Measurements from ENCODE around the gene LARP6. TPM values are rescaled to one million over a fixed set of nuclear protein-coding genes. Genes with fewer than 3 reads are reported as not detected.

The LARP6 gene
- total RNA-seq, 4 donors from 2014 or later, result 21.2 to 36.3 (median 32.7) TPM

GRCh38 chr15:70882361-70882760 is 28.4 kb upstream of the LARP6 start:
- H3K36me3 ChIP-seq, result no peaks in the 10 kb centered on the region
- no peak overlapping the region for H3K27ac ChIP-seq (replicated peaks in 1 of 4)
- no peaks in the 10 kb centered on the region for H3K27me3 ChIP-seq
- H3K4me3 ChIP-seq, result no peak overlapping the region
- no peaks in the 10 kb centered on the region for H3K9me3 ChIP-seq
- DNase-seq (ENCODE audit: extremely low spot score), result no peak
- 76% methylated on average over 2 of the region's 2 CpGs for WGBS
- no peak for TF ChIP-seq EP300 (IDR thresholded peaks at IDR 0.05)
- no peak for TF ChIP-seq POLR2A (IDR thresholded peaks at IDR 0.05; ENCODE audit: low read depth)
- TF ChIP-seq POLR2AphosphoS5 (IDR thresholded peaks at IDR 0.05), result no peak
- no peak for TF ChIP-seq CTCF (IDR thresholded peaks at IDR 0.05)
- intact Hi-C loops (cut with DNase I), result no loop called here
- no peaks in the 10 kb centered on the region for H3K4me1 ChIP-seq

GRCh38 chr15:70880781-70881180 is 26.8 kb upstream of the LARP6 start:
- no peaks in the 10 kb centered on the region for H3K9me3 ChIP-seq
- intact Hi-C loops (cut with DNase I), result no loop called here
- 82% methylated on average over 2 of the region's 2 CpGs for WGBS
- no peak overlapping the region for H3K27ac ChIP-seq (replicated peaks in 1 of 4)
- H3K36me3 ChIP-seq, result no peaks in the 10 kb centered on the region
- H3K4me3 ChIP-seq, result no peak overlapping the region
- no peak for TF ChIP-seq CTCF (IDR thresholded peaks at IDR 0.05)
- no peak for TF ChIP-seq POLR2A (IDR thresholded peaks at IDR 0.05; ENCODE audit: low read depth)
- TF ChIP-seq EP300 (IDR thresholded peaks at IDR 0.05), result no peak
- no peak for TF ChIP-seq POLR2AphosphoS5 (IDR thresholded peaks at IDR 0.05)
- DNase-seq (ENCODE audit: extremely low spot score), result no peak
- no peaks in the 10 kb centered on the region for H3K27me3 ChIP-seq
- H3K4me1 ChIP-seq, result no peaks in the 10 kb centered on the region

GRCh38 chr15:70879401-70879800 is 25.4 kb upstream of the LARP6 start:
- no peaks in the 10 kb centered on the region for H3K9me3 ChIP-seq
- H3K4me3 ChIP-seq, result no peak overlapping the region
- TF ChIP-seq EP300 (IDR thresholded peaks at IDR 0.05), result no peak
- TF ChIP-seq POLR2AphosphoS5 (IDR thresholded peaks at IDR 0.05), result no peak
- TF ChIP-seq POLR2A (IDR thresholded peaks at IDR 0.05; ENCODE audit: low read depth), result no peak
- no peak for TF ChIP-seq CTCF (IDR thresholded peaks at IDR 0.05)
- DNase-seq (ENCODE audit: extremely low spot score), result no peak
- H3K36me3 ChIP-seq, result no peaks in the 10 kb centered on the region
- H3K27me3 ChIP-seq, result no peaks in the 10 kb centered on the region
- intact Hi-C loops (cut with DNase I), result no loop called here
- H3K27ac ChIP-seq (replicated peaks in 1 of 4), result no peak overlapping the region
- 78% methylated on average over 2 of the region's 2 CpGs for WGBS
- peaks cover 0 to 2% (median 0%) of the 10 kb centered on the region in 4 donors for H3K4me1 ChIP-seq

- intact Hi-C loops (cut with DNase I), result no loop called here
- DNase-seq (ENCODE audit: extremely low spot score), result no peak
- H3K27me3 ChIP-seq, result no peaks in the 10 kb centered on the region
Measured at GRCh38 chr15:70876683-70877082, 22.7 kb upstream of the LARP6 start.

More at GRCh38 chr15:70876683-70877082, 22.7 kb upstream of the LARP6 start:
- peaks cover 0 to 2% (median 0%) of the 10 kb centered on the region in 4 donors for H3K4me1 ChIP-seq
- H3K9me3 ChIP-seq, result no peaks in the 10 kb centered on the region
- no peaks in the 10 kb centered on the region for H3K36me3 ChIP-seq
- no peak for TF ChIP-seq POLR2AphosphoS5 (IDR thresholded peaks at IDR 0.05)
- TF ChIP-seq CTCF (IDR thresholded peaks at IDR 0.05), result no peak
- no peak for TF ChIP-seq EP300 (IDR thresholded peaks at IDR 0.05)
- TF ChIP-seq POLR2A (IDR thresholded peaks at IDR 0.05; ENCODE audit: low read depth), result no peak
- WGBS, result 80% methylated on average over 2 of the region's 2 CpGs
- no peak overlapping the region for H3K4me3 ChIP-seq
- H3K27ac ChIP-seq (replicated peaks in 1 of 4), result no peak overlapping the region

All from esophagus muscularis mucosa (tissue), 4 donors.